MM.1S (cell line): ENCODE data around the gene XXYLT1.

Source experiments
- DNase-seq: peaks from one replicate; pipeline ENCODE4 v3.0.0-alpha.2; 2015
- H2AFZ ChIP-seq: fragments of 300-600 bp; sonication (generic); 2 replicates; pipeline ENCODE4 v1.6.0; 2016; ENCODE audit warnings: antibody characterized with exemption, low read length
- H3F3A ChIP-seq: fragments of 300-600 bp; sonication (generic); 2 replicates; pipeline ENCODE4 v1.6.1; 2016; ENCODE audit warnings: mild to moderate bottlenecking, antibody characterized with exemption, low read length, moderate library complexity, mixed read lengths; ENCODE audit not compliant: insufficient read depth
- H3K27ac ChIP-seq: fragments of 300-600 bp; sonication (generic); 2 replicates; pipeline ENCODE4 v1.5.1; 2016; ENCODE audit warnings: mild to moderate bottlenecking, low read length
- H3K27me3 ChIP-seq: fragments of 300-600 bp; sonication (generic); replicated peaks from 2 replicates; pipeline ENCODE4 v1.6.0; 2016; ENCODE audit warnings: low read length; ENCODE audit not compliant: insufficient read depth
- H3K36me3 ChIP-seq: fragments of 300-600 bp; sonication (generic); replicated peaks from 2 replicates; pipeline ENCODE4 v1.6.1; 2016; ENCODE audit warnings: mild to moderate bottlenecking, low read length, mixed read lengths; ENCODE audit not compliant: insufficient read depth
- H3K4me1 ChIP-seq: fragments of 300-600 bp; sonication (generic); 2 replicates; pipeline ENCODE4 v1.6.1; 2016; ENCODE audit warnings: low read length, mixed read lengths
- H3K4me2 ChIP-seq: fragments of 300-600 bp; sonication (generic); 2 replicates; pipeline ENCODE4 v1.6.0; 2016; ENCODE audit warnings: low read depth, low read length
- H3K4me3 ChIP-seq: fragments of 300-600 bp; sonication (generic); 2 replicates; pipeline ENCODE4 v1.5.1; 2016; ENCODE audit warnings: low read length, mixed read lengths
- H3K79me2 ChIP-seq: fragments of 300-600 bp; sonication (generic); 2 replicates; pipeline ENCODE4 v1.6.1; 2016; ENCODE audit warnings: mixed run types, low read length, mixed read lengths
- H3K9ac ChIP-seq: fragments of 300-600 bp; sonication (generic); 2 replicates; pipeline ENCODE4 v1.6.1; 2016; ENCODE audit warnings: low read length, mixed read lengths
- H3K9me2 ChIP-seq: fragments of 300-600 bp; sonication (generic); replicated peaks from 2 replicates; pipeline ENCODE4 v1.6.1; 2016; ENCODE audit warnings: mild to moderate bottlenecking, low read length, mixed read lengths; ENCODE audit not compliant: insufficient read depth
- H3K9me3 ChIP-seq: fragments of 300-600 bp; sonication (generic); replicated peaks from 2 replicates; pipeline ENCODE4 v1.6.1; 2016; ENCODE audit warnings: mild to moderate bottlenecking, low read length, mixed read lengths; ENCODE audit not compliant: insufficient read depth
- H4K20me1 ChIP-seq: fragments of 300-600 bp; sonication (generic); 2 replicates; pipeline ENCODE4 v1.6.1; 2016; ENCODE audit warnings: mild to moderate bottlenecking, low read length, moderate library complexity, mixed read lengths; ENCODE audit not compliant: insufficient read depth
- CTCF ChIP-seq: fragments of 300-600 bp; sonication (generic); IDR thresholded peaks from 2 replicates; pipeline ENCODE4 v1.5.1; 2016; ENCODE audit warnings: antibody characterized with exemption, low read length, mixed read lengths
- EZH2 ChIP-seq: fragments of 300-600 bp; sonication (generic); optimal IDR thresholded peaks from 2 replicates; pipeline ENCODE3; 2017; ENCODE audit warnings: low read depth, mild to moderate bottlenecking, antibody characterized with exemption, low read length, mixed read lengths
- EZH2phosphoT487 ChIP-seq: fragments of 300-600 bp; sonication (generic); IDR thresholded peaks from 2 replicates; pipeline ENCODE4 v1.6.1; 2018; ENCODE audit warnings: antibody characterized with exemption, low read length

The XXYLT1 gene

GRCh38 chr3:195263193-195263924 is 7.6 kb downstream of the XXYLT1 start:
- no peak overlapping the region for H3K27ac ChIP-seq
- no peak overlapping the region for H3K4me2 ChIP-seq
- TF ChIP-seq EZH2 (no peak), EZH2phosphoT487 (no peak), CTCF (no peak)
- no peaks in the 10 kb centered on the region for H3K36me3 ChIP-seq
- no peak overlapping the region for H2AFZ ChIP-seq
- no peak overlapping the region for H3K4me3 ChIP-seq
- DNase-seq = no peak
- no peak overlapping the region for H3K9ac ChIP-seq
- H3K79me2 ChIP-seq = no peaks in the 10 kb centered on the region
- no peaks in the 10 kb centered on the region for H4K20me1 ChIP-seq
- H3K9me3 ChIP-seq = no peaks in the 10 kb centered on the region
- no peaks in the 10 kb centered on the region for H3K27me3 ChIP-seq
- H3K9me2 ChIP-seq = no peaks in the 10 kb centered on the region
- peaks cover 8% of the 10 kb centered on the region for H3K4me1 ChIP-seq
- H3F3A ChIP-seq = peaks cover 16% of the 10 kb centered on the region; the same call in 1 of the 2 replicates

DNA sequence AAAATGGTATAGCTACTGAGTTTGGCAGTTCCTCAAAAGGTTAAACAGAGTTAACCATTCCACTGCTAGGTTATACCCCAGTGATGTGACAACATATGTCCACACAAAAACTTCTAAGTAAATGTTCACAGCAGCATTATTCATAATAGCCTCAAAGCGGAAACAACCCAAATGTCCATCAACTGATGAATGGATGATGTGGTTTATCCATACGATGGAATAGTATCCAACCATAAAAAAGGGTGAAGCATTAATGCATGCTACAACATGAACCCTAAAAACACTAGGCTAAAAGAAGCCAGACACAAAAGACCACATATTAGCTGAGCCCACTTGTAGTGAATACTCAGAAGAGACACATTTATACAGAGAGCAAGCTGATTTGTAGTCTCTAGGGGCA is 9.0 kb downstream of the XXYLT1 start:
- H2AFZ ChIP-seq = no peak overlapping the region
- H3K4me1 ChIP-seq = peaks cover 8% of the 10 kb centered on the region
- no peak overlapping the region for H3K4me3 ChIP-seq
- H3K36me3 ChIP-seq = no peaks in the 10 kb centered on the region
- H3F3A ChIP-seq = peaks cover 16% of the 10 kb centered on the region; the same call in 1 of the 2 replicates
- H3K4me2 ChIP-seq = no peak overlapping the region
- no peaks in the 10 kb centered on the region for H3K79me2 ChIP-seq
- H3K9ac ChIP-seq = no peak overlapping the region
- no peak for DNase-seq
- no peaks in the 10 kb centered on the region for H3K9me2 ChIP-seq
- TF ChIP-seq EZH2 = no peak
- no peak for TF ChIP-seq CTCF
- no peak for TF ChIP-seq EZH2phosphoT487
- H3K27ac ChIP-seq = no peak overlapping the region
- H3K27me3 ChIP-seq = no peaks in the 10 kb centered on the region
- no peaks in the 10 kb centered on the region for H3K9me3 ChIP-seq
- H4K20me1 ChIP-seq = no peaks in the 10 kb centered on the region

DNA sequence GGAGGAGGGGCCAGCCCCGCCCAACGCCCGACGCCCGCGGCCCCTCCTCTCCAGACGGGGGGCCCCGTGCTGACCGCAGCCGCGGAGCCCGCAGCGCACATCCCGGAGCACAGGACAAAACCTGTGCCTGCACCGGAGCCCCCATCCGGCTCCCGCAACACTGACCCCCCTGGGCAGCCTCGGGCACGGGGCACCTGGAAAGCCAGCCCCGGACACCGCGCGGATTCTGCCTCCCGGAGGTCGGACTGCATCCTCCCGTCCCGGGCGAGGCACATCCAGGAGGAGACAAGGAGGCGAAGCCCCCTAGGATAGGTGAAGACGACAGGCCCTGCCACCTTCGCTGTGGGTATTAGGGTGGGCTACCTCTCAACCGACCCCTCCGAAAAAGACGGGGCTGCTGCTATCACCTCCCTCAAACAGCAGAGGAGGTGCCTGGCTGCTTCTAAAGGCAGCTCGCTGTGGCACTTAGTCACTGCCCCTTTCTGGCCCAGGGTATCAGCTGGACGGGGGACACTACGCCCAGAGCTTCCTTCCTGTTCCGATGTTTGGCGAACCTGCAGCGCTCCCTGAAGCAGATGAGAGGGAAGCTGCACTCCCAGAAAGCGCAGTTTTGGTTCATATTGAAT is 10.6 kb downstream of the XXYLT1 start:
- Histone ChIP-seq H3F3A (peaks cover 16% of the 10 kb centered on the region; the same call in 1 of the 2 replicates), H3K9me3 (no peaks in the 10 kb centered on the region), H3K4me3 (peak overlapping the region; percentile 75), H3K4me2 (peak overlapping the region; percentile 92), H3K9ac (peak overlapping the region; percentile 47; the same call in 1 of the 2 replicates), H3K27me3 (no peaks in the 10 kb centered on the region), H3K36me3 (no peaks in the 10 kb centered on the region), H4K20me1 (no peaks in the 10 kb centered on the region), H2AFZ (peak overlapping the region; percentile 82), H3K27ac (no peak overlapping the region), H3K79me2 (no peaks in the 10 kb centered on the region), H3K4me1 (peaks cover 8% of the 10 kb centered on the region), H3K9me2 (no peaks in the 10 kb centered on the region)
- TF ChIP-seq EZH2 = no peak
- TF ChIP-seq EZH2phosphoT487 = no peak
- TF ChIP-seq CTCF = no peak
- DNase-seq = peak; percentile 56
